WTC11 (cell line): ENCODE data around the gene DGUOK. TPM values are rescaled to one million over a fixed set of nuclear protein-coding genes. Genes with fewer than 3 reads are reported as not detected.
A peak's percentile ranks its signal among the peaks of the same experiment; 100 is the strongest.

Experiments
- ATAC-seq: fragments of 200-7000 bp; cut with Tn5 transposase; 2 replicates; pipeline ENCODE4 v1.10.0; 2021; ENCODE audit warnings: mild to moderate bottlenecking, moderate library complexity
- CTCF ChIA-PET: fragments of 300-600 bp; sonication (Branson Sonifier 250); formaldehyde crosslinking; loops from one replicate; lab custom pipeline; 2021; ENCODE audit warnings: antibody characterized with exemption; lab: Charles Lee
- POLR2A ChIA-PET: fragments of 350-600 bp; sonication (Branson Sonifier 250); formaldehyde crosslinking; loops from one replicate; lab custom pipeline; 2021; ENCODE audit warnings: antibody characterized with exemption; lab: Charles Lee
- DNase-seq: peaks from one replicate; pipeline ENCODE4 v3.0.0; 2021; ENCODE audit warnings: low spot score
- H3K27ac Mint-ChIP-seq: 2 replicates; pipeline ENCODE4 v1.8.0; 2021; ENCODE audit warnings: mixed read lengths
- H3K27me3 Mint-ChIP-seq: 2 replicates; pipeline ENCODE4 v1.8.0; 2021; ENCODE audit warnings: low read depth, mild to moderate bottlenecking, moderate library complexity, mixed read lengths
- H3K36me3 Mint-ChIP-seq: 2 replicates; pipeline ENCODE4 v1.8.0; 2021; ENCODE audit warnings: mixed read lengths
- H3K4me1 Mint-ChIP-seq: 2 replicates; pipeline ENCODE4 v1.8.0; 2022; ENCODE audit warnings: mixed read lengths
- H3K4me3 Mint-ChIP-seq: 2 replicates; pipeline ENCODE4 v1.8.0; 2021; ENCODE audit warnings: mild to moderate bottlenecking, moderate library complexity, mixed read lengths
- H3K9me3 Mint-ChIP-seq: 2 replicates; pipeline ENCODE4 v1.8.0; 2021; ENCODE audit warnings: mixed read lengths
- CREM ChIP-seq: sonication (generic); formaldehyde crosslinking; IDR thresholded peaks from 2 replicates; pipeline ENCODE4 v1.8.1; 2022; ENCODE audit warnings: mild to moderate bottlenecking, missing genetic modification reagents, moderate library complexity
- CTCF ChIP-seq: fragments of 200-600 bp; IDR thresholded peaks from 2 replicates; pipeline ENCODE4 v1.8.0; 2022; ENCODE audit warnings: antibody characterized with exemption
- FOXK1 ChIP-seq: sonication (generic); formaldehyde crosslinking; IDR thresholded peaks from 2 replicates; pipeline ENCODE4 v1.8.0; 2022; ENCODE audit warnings: mild to moderate bottlenecking, moderate library complexity, missing genetic modification reagents
- FOXP4 ChIP-seq: sonication (generic); formaldehyde crosslinking; IDR thresholded peaks from 2 replicates; pipeline ENCODE4 v1.8.0; 2022; ENCODE audit warnings: mild to moderate bottlenecking, missing genetic modification reagents
- IRF2 ChIP-seq: sonication (generic); formaldehyde crosslinking; IDR thresholded peaks from 2 replicates; pipeline ENCODE4 v1.8.0; 2022; ENCODE audit warnings: low read depth, missing genetic modification reagents, borderline replicate concordance
- MYBL2 ChIP-seq: sonication (generic); formaldehyde crosslinking; IDR thresholded peaks from 2 replicates; pipeline ENCODE4 v1.8.1; 2023; ENCODE audit warnings: mild to moderate bottlenecking, moderate library complexity, missing genetic modification reagents
- NR2C2 ChIP-seq: sonication (generic); formaldehyde crosslinking; IDR thresholded peaks from 2 replicates; pipeline ENCODE4 v1.8.0; 2022; ENCODE audit warnings: mild to moderate bottlenecking, missing genetic modification reagents
- OVOL2 ChIP-seq: fragments of 250-450 bp; sonication (Bioruptor Pico); IDR thresholded peaks from 2 replicates; pipeline ENCODE4 v1.9.0; 2021; ENCODE audit warnings: mild to moderate bottlenecking, borderline replicate concordance
- RELA ChIP-seq: sonication (generic); formaldehyde crosslinking; IDR thresholded peaks from 2 replicates; pipeline ENCODE4 v1.8.1; 2022; ENCODE audit warnings: missing genetic modification reagents, mild to moderate bottlenecking, borderline replicate concordance
- SOX15 ChIP-seq: fragments of 250-450 bp; sonication (Bioruptor Pico); IDR thresholded peaks from 2 replicates; pipeline ENCODE4 v1.9.0; 2021; ENCODE audit warnings: mild to moderate bottlenecking
- TEAD4 ChIP-seq: sonication (generic); formaldehyde crosslinking; IDR thresholded peaks from 2 replicates; pipeline ENCODE4 v1.8.0; 2022; ENCODE audit warnings: mild to moderate bottlenecking, missing genetic modification reagents
- USF1 ChIP-seq: sonication (generic); formaldehyde crosslinking; IDR thresholded peaks from 2 replicates; pipeline ENCODE4 v1.8.0; 2022; ENCODE audit warnings: mild to moderate bottlenecking, missing genetic modification reagents
- ZNF423 ChIP-seq: fragments of 250-450 bp; sonication (Bioruptor Pico); IDR thresholded peaks from 2 replicates; pipeline ENCODE4 v2.1.2; 2022; ENCODE audit warnings: mild to moderate bottlenecking, moderate library complexity
- total RNA-seq: library from RNA; stranded (reverse); gene quantifications from 3 replicates; pipeline ENCODE4 v1.2.3, GENCODE V29; 2021
- TF ChIP-seq, protein P1 (sequence below): sonication (generic); formaldehyde crosslinking; IDR thresholded peaks from 2 replicates; pipeline ENCODE4 v1.8.1; 2023; ENCODE audit warnings: mild to moderate bottlenecking, missing genetic modification reagents

The DGUOK gene
- total RNA-seq, 1 experiment from 2014 or later = 105 TPM

GRCh38 chr2:73986085-73986681 lies 59.5 kb downstream of the DGUOK start:
- no peak for DNase-seq
- Mint-ChIP-seq H3K36me3 (peaks cover 20% of the 10 kb centered on the region), H3K4me1 (peaks cover 65% of the 10 kb centered on the region), H3K4me3 (peak overlapping the region; percentile 76), H3K27me3 (peaks cover 26% of the 10 kb centered on the region)
- ATAC-seq = no peak
- CTCF ChIA-PET = interaction anchor here (1.5 kb wide), 1 partner anchor 78 kb away, joined by 4 read pairs; no protein-coding TSS in a partner anchor
- TF ChIP-seq USF1 (no peak), CTCF (no peak), MYBL2 (no peak), FOXP4 (no peak), OVOL2 (CRISPR knock-in tag) (no peak), ZNF423 (CRISPR knock-in tag) (no peak), TEAD4 (no peak), IRF2 (CRISPR knock-in tag) (no peak), SOX15 (CRISPR knock-in tag) (no peak), CREM (CRISPR knock-in tag) (no peak), FOXK1 (CRISPR knock-in tag) (no peak), RELA (CRISPR knock-in tag) (no peak), NR2C2 (CRISPR knock-in tag) (no peak)
- TF ChIP-seq, protein P1, sequence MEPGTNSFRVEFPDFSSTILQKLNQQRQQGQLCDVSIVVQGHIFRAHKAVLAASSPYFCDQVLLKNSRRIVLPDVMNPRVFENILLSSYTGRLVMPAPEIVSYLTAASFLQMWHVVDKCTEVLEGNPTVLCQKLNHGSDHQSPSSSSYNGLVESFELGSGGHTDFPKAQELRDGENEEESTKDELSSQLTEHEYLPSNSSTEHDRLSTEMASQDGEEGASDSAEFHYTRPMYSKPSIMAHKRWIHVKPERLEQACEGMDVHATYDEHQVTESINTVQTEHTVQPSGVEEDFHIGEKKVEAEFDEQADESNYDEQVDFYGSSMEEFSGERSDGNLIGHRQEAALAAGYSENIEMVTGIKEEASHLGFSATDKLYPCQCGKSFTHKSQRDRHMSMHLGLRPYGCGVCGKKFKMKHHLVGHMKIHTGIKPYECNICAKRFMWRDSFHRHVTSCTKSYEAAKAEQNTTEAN (CRISPR knock-in tag) = no peak
- TF ChIP-seq, all 79 proteins: peak for 0
- Mint-ChIP-seq H3K27ac (peak overlapping the region; percentile 82; the same call in 1 of the 2 replicates), H3K9me3 (no peaks in the 10 kb centered on the region)
- POLR2A ChIA-PET = interaction anchor here (0.6 kb wide), 1 partner anchor 105 kb away, joined by 3 read pairs; no protein-coding TSS in a partner anchor

DNA sequence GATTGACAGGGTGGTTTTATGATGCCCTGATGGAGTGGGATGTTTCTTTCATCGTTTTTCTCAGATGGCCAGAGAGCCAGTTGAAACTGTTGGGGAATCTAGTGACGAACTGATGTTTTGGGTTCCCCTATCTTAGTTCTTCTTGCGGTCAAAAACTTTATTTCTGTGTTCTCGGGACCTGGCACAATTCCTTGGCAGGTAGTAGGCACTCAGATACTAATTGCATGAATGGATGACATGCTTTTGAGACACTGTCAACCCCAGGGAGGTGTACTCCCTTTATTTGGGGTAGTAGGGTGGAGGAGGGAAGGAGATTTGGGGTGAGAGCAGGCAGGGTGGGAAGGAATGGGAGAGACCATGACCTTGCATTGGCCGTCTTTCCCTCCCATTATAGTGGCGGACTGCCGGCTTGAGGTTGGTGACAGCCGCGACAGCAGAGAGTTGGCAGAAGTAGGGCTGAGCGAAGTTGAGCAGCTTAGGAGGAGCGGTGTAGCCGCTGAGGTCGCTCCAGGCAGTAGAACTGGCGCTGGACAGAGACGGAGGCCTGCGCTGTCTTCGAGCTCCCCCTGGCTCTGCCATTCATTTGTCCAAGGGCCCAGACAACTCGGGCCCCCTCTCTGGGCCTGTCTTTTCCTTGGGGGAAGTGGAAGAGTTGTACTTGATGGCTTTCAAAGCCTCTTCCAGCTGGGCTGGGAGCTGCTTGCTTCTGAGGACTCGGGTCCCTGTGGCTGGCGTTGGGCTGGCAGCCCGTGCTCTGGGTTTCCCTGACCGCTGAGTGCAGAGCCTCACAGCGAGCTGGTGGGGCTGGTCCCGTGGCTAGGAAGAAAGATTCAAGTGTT lies 60.6 kb downstream of the DGUOK start:
- no peaks in the 10 kb centered on the region for H3K9me3 Mint-ChIP-seq
- H3K27ac Mint-ChIP-seq = no peak overlapping the region
- peaks cover 15% of the 10 kb centered on the region for H3K27me3 Mint-ChIP-seq
- H3K36me3 Mint-ChIP-seq = peaks cover 23% of the 10 kb centered on the region
- POLR2A ChIA-PET = interaction anchor here (1.6 kb wide), 1 partner anchor 16 kb away, joined by 5 read pairs; no protein-coding TSS in a partner anchor
- ATAC-seq = peak; percentile 14
- CTCF ChIA-PET = interaction anchor here (1.4 to 2.5 kb wide), 5 partner anchors 10 to 152 kb away, joined by 4 to 10 read pairs (median 5); no protein-coding TSS in a partner anchor
- TF ChIP-seq OVOL2 (CRISPR knock-in tag) = no peak
- TF ChIP-seq, all 79 proteins: peak for 0
- no peak for DNase-seq
- H3K4me1 Mint-ChIP-seq = peaks cover 55% of the 10 kb centered on the region
- peak overlapping the region; percentile 76 for H3K4me3 Mint-ChIP-seq
